Activated naive CD4-positive, alpha-beta T cell treated with Interleukin-2 at 50 U/mL for 16 hours (primary cell): ENCODE measurements around the gene TNFSF4.
A peak's percentile ranks its signal among the peaks of the same experiment; 100 is the strongest.
"Not testable (repeated sequence)": the region's sequence is repeated elsewhere in the genome, so short reads cannot be mapped to it uniquely, and the experiment has no call there.

Source experiments
- DNase-seq: peaks from one replicate; pipeline ENCODE4 v3.0.0-alpha.2; 2020

The TNFSF4 gene, protein sequence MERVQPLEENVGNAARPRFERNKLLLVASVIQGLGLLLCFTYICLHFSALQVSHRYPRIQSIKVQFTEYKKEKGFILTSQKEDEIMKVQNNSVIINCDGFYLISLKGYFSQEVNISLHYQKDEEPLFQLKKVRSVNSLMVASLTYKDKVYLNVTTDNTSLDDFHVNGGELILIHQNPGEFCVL

DNA sequence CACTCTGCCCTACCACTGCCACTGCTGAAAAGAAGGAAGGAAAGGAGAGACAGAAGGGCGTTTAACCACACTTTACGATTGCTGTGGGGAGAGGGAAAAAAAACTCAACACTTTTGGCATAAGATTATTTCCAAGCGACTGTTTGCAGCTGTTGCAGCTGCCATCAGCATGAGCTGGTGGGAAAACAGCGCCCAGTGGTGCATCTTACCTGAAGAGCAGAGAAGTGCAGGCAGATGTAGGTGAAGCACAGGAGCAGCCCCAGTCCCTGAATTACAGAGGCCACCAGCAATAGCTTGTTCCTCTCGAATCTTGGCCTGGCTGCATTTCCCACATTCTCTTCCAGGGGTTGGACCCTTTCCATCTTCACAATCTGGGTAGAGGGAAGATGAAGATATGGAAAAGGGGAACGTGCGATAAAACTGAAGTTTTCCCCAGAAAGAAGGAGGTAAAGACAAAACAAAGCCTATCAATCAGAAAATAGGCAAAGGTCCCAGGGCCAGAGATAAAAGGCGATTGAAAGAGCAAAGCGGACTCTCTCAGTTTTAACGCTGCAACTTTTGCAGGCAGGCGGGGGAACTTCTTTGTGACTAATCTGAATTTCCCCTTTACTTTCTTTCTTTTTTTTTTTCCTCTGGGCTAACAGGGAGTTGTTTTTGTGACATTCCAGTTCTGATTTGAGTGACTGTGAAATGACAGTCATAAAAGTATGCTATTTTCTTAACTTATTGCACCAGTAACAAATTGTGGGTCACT is at the start of gene TNFSF4:
TSS of gene TNFSF4 (minus strand) at position 516 of the 753 bp plus-strand sequence. CDS start at position 361, 155 bp downstream.
- peak; percentile 18 for DNase-seq

DNA sequence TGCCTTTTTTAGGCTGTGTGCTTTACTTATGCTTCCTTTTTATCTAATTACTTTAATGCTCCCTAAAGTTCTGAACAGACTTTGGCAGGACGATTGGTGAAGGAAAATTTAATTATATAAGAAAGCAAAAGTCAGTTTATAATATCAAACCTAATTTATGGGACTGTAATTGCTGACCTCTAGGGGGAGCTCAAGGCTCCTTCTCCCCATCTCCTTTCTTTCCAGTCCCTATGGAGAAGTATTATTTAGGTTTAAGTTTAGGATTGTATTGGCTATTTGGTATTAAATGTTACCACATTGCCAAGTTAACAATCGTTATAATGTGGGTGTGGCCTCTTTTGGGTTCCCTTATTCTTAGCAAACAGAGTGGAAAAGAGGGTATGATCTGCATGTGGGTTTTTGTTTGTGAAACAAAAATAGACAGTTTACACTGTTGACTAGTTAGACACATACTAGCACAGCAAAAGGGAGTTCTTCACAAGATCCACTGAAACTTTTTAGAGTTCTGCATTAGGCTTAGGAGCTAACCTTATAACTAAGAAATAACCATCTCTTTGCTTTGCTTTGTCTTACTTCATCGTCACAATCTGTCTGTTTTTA is 48.2 kb upstream of the TNFSF4 start:
- DNase-seq = no peak

DNA sequence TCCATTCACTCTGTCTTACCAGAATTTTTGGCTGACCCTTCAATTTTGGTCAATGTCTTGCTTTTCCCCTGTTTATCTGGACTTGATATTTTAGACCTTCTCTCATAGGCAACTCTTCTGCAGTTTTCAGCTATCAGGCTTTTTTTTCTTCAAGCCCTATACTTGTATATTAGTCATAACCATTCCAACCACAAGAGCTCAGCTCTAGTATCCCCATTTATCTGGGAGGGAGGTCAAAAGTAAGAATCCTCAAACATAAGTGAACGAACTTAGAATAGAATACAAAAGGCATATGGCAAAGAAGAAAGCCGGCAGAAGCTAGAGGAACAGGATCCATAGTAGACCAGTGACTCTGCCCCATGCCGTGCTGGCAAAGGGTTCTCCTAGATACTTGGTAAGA is 45.9 kb upstream of the TNFSF4 start:
- no peak for DNase-seq

DNA sequence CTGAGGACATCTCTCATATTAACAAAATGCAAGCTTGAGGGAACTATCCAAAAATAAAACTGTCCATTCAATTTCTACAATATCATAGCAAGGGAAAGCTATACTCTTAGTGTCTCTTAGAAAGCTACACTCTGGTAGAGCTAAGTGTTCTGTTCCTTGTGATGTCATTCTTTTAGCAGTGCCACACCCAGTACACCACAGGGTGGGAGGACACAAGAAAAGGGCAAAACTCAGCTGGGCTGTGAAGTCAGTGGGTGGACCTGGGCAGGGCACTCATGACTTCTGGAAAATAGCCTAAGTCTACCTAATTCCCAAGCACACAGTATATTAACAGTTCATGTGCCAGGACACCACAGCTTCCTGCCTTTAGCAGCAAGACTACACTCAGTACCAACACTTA is 42.2 kb upstream of the TNFSF4 start:
- no peak for DNase-seq

DNA sequence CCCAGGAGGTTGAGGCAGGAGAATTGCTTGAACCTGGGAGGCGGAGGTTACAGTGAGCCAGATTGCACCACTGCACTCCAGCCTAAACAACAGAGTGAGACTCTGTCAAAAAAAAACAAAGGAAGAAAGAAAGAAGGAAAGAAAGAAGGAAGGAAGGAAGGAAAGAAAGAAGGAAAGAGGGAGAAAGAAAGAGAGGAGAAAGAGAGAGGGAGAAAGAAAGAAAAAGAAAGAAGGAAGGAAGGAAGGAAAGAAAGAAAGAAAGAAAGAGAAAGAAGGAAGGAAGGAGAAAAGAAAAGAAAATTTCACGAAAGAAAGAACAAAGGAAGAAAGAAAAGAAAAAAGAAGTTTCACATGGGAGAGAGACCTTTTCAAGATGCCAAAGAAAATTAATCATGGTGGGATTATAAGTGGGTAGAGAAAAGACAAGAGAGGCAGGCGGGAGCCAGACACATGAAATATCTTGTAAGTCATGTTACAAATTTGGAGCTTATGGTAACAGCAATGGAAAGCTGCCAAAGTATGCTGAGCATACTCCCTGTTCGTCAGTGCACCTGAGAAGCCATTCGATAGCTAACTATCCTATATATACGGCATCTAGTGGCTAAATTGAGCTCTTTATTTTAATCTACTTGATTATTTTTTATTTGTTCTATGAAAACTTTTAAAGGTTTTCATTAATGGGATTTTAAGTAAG is 41.3 kb upstream of the TNFSF4 start:
- DNase-seq = no peak

DNA sequence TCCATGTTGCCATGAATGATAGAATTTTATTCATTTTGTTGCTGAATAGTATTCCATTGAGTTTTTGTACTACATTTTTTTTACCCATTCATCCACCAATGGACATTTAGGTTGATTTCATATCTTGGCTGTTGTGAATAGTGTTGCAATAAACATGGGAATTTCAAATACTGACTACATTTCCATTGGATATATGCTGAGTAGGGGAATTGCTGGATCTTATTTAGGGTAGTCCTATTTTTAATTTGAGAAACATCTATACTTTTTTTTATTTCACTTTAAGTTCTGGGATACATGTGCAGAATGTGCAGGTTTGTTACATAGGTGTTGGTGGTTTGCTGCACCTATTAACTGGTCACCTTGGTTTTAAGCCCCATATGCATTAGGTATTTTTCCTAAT is 38.8 kb upstream of the TNFSF4 start:
- DNase-seq = no peak

DNA sequence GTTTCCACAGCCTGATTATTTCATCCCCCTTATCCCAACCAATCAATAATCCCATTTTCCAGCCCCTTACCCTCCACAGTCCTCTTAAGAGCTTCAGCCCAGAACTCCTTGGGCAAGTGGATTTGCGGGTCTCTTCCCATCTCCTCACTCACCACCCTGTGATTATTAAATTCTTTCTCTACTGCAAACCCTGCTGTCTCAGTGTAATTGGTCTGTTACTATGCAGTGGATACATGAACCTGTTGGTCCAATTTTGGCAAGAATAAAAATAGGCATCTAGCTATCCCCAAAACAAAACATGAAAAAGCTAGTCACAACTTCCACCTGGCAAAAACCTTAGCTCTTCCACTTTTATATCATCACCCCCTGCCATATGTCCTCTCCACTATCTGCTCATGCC is 36.2 kb upstream of the TNFSF4 start:
- DNase-seq = no peak

DNA sequence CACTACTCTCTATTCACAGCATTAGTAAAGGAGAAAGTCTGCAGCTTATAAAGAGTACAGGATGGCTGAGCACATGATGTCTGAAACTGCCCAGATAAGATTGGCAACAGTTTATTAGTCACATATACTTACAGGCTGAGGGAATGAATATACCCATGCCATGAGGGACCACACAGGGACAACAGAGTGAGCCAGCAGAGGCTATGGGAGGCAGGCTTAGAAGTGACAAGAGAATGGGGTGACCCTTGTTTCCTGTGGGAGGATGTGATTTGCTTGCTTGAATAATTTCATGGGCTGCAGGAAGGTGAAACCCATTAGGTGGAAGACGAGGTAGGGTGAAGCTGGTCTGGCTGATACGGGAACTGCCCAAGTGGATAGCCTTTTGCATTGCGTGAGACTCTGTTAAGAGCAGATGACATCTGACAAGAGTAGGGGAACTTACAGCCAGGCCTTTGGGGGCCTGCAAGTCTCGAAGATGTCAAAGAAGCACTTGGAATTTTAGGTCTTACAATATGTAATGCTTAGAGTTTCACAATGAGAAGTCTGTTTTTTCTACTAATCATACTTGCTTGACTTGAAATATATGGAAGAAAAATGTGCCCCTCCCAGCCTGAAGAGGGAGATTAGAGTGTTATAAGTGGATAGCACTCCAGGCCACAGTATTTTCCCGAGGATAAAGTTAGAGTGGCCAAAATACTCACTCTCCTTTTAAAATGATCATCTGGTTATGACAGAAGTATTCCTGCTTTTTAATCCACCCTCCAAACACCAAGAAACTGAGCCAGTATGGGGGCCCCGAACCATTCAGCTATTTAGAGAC is 34.6 kb upstream of the TNFSF4 start:
- no peak for DNase-seq

DNA sequence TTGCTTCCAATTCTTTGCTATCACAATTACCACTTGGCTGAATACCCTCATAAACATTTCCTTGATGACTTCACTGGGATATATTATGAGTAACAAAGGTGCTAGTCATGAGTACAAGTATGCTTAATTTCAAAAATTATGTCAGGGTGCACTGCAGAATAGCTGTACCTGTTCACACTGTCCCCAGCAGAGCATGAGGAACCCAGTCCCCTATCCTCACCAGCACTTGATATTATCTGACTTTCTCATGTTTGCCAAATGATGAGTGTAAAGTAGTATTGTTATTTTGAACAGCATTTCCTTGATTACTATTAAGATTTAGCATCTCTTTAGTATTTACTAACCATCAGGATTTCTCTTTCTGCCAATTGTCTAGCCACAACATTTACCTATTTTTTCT is 33.5 kb upstream of the TNFSF4 start:
- DNase-seq = no peak

DNA sequence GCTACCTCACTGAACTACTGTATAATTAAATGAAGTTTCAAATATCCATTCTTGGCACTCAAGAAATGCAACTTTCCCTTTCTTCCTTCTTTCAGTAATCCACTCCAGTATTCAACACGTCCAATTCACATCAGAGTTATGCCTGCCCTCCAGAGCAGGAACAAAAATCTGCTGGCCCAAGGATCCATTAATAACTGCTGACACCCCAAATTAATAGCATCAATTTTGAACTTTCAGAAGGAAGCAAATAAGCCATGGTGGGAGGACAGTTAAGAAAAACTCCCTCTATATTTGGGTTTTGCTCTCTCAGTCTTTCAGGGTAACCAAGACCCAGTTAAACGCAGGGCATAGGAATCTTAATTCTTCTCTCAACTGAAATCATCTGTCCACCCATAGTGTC is 31.9 kb upstream of the TNFSF4 start:
- no peak for DNase-seq

DNA sequence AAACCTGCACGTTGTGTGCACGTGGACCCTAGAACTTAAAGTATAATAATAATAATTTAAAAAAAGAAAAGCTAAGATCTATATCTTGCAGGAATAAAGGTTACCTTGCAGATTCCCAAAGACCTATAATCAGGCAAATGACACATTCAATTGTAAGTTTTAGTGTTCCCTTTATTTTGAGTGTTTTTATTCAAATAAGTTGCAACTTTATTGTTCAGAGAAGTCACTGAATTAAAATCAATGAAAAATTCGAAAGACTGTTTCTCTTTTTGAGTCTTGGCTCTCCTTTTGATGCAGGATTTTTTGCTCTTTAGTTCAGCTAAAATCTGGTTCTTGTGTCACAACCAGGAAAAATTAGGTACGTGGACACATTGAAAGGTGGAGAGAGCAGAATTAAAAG is 27.8 kb upstream of the TNFSF4 start:
- DNase-seq = no peak

DNA sequence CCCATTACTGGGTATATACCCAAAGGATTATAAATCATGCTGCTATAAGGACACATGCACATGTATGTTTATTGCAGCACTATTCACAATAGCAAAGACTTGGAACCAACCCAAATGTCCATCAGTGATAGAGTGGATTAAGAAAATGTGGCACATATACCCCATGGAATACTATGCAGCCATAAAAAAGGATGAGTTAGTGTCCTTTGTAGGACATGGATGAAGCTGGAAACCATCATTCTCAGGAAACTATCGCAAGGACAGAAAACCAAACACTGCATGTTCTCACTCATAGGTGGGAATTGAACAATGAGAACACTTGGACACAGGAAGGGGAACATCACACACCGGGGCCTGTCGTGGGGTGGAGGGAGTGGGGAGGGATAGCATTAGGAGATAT is 27.3 kb upstream of the TNFSF4 start:
- not testable (repeated sequence) for DNase-seq

DNA sequence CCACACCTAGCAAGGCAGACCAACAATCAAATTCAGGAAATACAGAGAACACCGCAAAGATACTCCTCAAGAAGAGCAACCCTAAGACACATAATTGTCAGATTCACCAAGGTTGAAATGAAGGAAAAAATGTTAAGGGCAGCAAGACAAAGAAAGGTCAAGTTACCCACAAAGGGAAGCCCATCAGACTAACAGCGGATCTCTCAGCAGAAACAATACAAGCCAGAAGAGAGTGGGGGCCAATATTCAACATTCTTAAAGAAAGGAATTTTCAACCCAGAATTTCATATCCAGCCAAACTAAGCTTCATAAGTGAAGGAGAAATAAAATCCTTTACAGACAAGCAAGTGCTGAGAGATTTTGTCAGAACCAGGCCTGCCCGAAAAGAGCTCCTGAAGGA is 21.9 kb upstream of the TNFSF4 start:
- DNase-seq = not testable (repeated sequence)

DNA sequence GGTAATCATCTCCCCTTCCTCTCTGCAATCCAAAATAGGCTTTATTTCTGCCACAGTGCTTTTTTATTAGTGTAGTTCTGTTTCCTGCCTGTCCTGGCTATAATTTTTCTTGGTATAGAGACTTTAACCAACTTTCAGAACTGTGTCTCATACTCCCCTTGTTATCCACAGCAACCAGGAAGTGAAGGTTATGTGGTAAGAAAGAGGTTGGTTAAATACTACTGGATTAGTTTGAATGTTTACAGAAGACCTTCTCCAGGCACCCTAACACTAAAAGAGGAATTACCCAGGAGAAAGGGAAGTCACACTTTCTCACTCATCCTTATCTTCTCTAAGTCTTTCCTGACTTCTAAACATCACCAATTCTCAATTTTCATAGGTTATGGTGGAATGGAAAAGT is 17.8 kb upstream of the TNFSF4 start:
- no peak for DNase-seq

DNA sequence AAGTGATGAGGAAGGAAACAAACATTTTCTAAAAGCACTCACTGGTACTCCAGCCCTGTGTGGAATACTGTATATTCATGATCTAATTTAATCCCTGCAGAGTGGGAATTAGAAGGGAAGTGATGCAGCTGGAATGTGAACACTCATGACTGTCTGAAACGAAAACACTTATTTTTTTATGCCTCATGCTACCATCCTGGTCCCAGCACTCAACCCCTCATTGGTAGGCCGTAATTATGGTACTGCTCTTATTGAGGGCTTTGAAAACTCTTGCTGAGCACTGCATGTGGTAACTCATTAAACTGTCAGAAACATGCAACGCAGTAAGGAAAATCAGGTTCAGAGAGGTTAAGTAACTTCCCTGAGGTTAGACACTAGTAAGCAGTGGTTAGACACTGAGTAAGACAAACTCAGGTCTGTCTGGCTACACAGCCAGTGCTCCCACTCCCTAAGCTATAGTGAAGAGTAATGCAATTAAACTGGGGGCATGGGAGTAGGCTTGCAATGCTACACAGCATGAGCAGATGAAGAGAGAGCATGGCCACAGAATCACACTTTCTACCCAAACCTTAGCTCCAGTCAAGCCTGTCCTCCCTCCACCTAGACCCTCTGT is 17.3 kb upstream of the TNFSF4 start:
- DNase-seq = no peak

DNA sequence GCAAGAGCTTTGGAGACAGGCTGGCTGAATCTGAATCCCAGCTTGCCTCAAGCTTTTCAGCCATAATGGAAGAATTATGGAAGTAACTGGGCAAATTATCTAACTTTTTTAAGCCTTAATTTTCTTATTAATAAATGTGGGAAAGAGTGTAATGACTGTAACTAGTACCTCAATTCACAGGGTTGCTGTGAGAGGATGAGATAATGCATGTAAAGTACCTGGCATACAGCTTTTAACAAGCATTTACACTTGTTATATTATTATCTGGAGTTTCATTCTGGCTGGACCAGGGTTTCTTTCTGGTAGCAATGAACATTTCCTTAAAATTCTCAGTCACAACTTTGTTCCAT is 15.9 kb upstream of the TNFSF4 start:
- DNase-seq = no peak

DNA sequence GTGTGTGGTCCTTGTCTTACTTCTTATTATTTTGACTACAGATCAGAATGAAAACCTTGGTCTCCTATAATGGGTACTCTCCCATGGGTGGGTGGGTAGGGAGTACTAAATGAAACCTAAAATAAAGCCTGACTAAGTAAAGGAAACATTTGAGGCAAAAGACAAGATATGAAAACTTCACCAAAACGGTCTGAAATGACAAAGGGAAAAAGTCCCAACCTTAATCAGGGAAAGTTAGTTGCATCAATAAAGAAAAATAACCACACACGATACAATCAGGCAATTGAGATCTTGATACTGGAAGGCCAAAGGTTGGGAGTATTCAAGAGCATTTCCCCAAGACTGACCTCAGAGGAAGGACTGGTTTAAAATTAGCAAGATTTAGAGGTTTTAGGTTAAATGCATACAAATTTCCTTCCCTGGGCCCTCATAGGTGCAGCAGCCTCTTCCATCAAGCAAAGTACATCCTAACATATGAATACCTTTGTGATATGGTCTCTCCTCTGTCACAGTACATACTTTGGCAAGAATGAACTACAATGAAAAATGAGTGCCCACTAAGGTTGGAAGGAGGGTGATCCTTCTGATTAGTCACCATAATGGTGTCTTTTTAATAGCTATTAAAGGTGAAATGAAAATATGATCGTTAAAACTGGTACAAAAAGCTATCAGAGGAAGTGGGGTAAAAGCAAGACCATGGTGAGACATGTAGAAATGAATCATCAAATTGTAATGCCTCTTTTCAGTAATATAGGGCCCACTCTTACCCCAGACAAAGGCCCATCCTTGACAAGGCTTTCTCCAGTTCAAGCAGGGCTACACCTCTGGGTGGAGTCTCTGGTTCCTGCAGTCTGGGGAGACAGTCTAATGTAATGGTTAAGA is 15.3 kb upstream of the TNFSF4 start:
- DNase-seq = no peak

DNA sequence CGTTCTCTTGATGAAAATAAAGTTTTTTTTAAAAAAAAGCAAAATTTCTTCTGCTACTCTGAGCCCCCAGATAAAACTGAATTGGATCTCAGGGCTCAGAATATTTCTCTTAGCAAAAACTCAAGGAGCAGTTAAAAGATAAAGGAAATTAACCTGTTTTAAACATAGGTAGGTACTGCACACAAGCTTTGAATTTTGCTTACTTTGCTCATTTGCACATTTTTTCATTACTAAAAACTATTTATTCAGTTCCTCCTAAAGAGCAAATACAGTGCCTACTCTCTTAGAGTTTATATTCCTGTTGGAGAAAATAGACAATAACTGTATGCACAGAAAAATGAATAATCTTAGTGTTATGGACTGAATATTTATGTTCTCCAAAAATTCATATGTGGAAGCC is 13.0 kb upstream of the TNFSF4 start:
- DNase-seq = no peak

DNA sequence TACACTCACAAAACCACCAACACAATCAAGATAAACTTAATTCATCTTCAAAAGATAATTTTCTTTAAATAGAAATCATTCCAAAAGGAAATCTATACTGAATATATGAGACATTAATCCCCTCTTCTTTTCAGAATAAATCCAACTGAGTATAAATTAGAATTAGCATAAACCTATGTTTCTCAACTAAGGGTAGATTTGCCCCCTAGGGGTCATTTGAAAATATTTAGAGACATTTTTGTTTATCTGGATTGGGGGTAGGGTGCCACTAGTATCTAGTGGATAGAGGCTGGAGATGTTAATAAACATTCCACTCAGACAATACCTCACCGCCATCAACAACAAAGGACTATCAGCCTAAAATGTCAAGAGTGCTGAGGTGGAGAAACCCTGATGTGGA is 6.5 kb upstream of the TNFSF4 start:
- DNase-seq = no peak

DNA sequence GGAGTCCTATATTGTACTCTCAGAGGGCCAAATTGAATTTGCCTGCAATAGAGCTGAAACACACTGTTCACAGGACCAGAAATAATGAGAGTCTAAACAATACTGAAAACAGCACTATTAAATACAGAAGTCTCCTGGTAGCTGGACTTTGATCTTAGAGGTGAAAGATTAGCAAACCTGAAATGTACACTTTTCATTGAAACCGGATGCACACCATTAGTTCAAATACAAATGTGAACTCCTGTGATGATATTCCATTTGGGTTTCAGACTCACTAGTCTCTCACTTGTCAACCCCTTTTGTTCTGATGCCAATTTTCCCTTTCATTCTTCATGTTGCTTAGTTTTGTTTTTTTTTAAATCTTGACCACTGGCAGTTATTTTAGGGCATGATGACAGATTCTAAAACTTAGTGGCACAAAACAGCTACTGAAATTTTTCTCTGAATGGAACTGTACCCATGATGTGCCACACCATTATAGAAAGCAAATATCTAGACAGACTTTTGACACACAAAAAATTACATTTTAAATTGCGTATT is 5.9 kb upstream of the TNFSF4 start:
- DNase-seq = no peak

DNA sequence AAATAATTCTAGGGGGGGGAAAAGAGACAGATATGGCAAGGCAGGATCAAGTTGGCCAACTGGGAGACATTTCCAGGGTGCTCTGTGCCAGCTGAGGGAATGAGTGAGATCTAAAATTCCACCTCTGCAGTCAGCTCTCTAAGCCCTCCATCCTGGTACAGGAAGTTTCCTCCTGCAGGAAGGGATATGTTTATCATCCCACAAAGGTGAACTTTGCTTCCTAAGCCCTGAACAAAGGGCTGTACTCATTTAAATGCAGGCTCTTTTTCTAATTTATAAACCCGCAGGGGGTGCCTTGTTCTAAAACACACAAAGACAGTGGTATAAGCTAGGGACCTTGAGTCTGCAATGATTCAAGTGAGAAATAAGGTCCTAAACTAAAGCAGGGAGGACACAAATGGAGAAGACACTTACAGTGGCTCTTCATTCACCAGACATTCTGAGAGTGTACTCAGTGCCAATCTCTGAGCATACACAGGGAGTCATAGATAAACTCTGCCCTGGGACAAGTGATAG is 3.6 kb upstream of the TNFSF4 start:
- DNase-seq = no peak
